Brain microvascular endothelial cell (primary cell): ENCODE data around the gene TBC1D12.

Experiments
- DNase-seq: peaks from one replicate; pipeline ENCODE4 v3.0.0-alpha.2; 2020
- H3K27ac ChIP-seq: fragments of 250-450 bp; sonication (Bioruptor Pico); 2 replicates; pipeline ENCODE4 v1.5.1; 2020; ENCODE audit warnings: mild to moderate bottlenecking, moderate library complexity
- H3K27me3 ChIP-seq: fragments of 250-450 bp; sonication (Bioruptor Pico); replicated peaks from 2 replicates; pipeline ENCODE4 v1.5.1; 2020; ENCODE audit warnings: mild to moderate bottlenecking
- H3K36me3 ChIP-seq: fragments of 250-450 bp; sonication (Bioruptor Pico); replicated peaks from 2 replicates; pipeline ENCODE4 v1.5.1; 2020; ENCODE audit warnings: mild to moderate bottlenecking
- H3K4me3 ChIP-seq: 2 replicates; pipeline ENCODE4 v1.5.1; 2011; ENCODE audit warnings: low read depth, mild to moderate bottlenecking, control low read depth, low read length, moderate library complexity
- in situ Hi-C: cut with HindIII; loops from 2 replicates; pipeline ENCODE4 v1.10.0; 2017; ENCODE audit warnings: low sequenced_read_pairs, low pct_ligation_motif_present
- TF ChIP-seq, protein P1 (sequence below): IDR thresholded peaks from 2 replicates; pipeline ENCODE4 v1.5.1; 2011; ENCODE audit warnings: low read depth, mild to moderate bottlenecking, moderate library complexity, low read length, control low read depth, inconsistent platforms; ENCODE audit errors: missing control alignments

The TBC1D12 gene

DNA sequence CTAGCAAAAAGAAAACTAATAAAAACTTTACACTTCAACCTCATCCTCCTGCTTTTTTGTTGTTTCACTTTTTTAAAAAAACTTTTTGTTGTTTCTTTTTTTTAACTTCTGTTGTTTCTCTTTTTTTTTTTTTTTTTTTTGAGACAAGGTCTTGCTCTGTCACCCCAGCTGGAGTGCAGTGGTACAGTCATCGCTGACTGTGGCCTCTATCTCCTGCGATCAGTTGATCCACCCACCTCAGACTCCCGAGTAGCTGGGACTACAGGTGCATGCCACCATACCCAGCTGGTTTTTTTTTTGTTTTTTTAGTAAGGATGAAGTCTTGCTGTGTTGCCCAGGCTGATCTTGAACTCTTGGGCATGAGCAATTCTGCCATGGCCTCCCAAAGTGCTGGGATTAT, 85.2 kb downstream of the TBC1D12 start:
- Histone ChIP-seq H3K36me3 (no peaks in the 10 kb centered on the region), H3K4me3 (no peak overlapping the region), H3K27ac (no peak overlapping the region), H3K27me3 (no peaks in the 10 kb centered on the region)
- no peak for DNase-seq
- TF ChIP-seq, protein P1, sequence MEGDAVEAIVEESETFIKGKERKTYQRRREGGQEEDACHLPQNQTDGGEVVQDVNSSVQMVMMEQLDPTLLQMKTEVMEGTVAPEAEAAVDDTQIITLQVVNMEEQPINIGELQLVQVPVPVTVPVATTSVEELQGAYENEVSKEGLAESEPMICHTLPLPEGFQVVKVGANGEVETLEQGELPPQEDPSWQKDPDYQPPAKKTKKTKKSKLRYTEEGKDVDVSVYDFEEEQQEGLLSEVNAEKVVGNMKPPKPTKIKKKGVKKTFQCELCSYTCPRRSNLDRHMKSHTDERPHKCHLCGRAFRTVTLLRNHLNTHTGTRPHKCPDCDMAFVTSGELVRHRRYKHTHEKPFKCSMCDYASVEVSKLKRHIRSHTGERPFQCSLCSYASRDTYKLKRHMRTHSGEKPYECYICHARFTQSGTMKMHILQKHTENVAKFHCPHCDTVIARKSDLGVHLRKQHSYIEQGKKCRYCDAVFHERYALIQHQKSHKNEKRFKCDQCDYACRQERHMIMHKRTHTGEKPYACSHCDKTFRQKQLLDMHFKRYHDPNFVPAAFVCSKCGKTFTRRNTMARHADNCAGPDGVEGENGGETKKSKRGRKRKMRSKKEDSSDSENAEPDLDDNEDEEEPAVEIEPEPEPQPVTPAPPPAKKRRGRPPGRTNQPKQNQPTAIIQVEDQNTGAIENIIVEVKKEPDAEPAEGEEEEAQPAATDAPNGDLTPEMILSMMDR = no peak
- in situ Hi-C loops = no loop called here

DNA sequence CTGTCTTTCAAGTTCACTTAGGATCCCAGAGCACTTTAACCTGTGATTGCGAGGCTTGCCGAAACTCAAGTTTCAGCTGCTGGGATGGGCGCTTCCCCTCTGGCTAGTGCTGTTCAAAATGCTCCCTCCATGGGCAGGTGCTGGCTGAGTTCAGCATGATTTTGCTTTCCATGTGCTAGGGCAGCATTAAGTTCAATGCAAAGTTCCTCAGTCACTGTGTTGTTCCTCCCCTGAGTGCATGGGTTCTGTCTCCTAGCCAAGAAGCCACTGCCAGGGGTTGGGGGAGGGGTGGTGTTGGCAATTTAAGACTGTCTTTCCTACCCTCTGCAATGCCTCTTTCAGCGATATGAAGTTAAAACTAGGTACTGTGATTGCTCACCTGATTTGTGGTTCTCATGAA, 86.8 kb downstream of the TBC1D12 start:
- in situ Hi-C loops = no loop called here
- H3K36me3 ChIP-seq = no peaks in the 10 kb centered on the region
- H3K4me3 ChIP-seq = no peak overlapping the region
- no peaks in the 10 kb centered on the region for H3K27me3 ChIP-seq
- TF ChIP-seq, protein P1 = no peak
- no peak overlapping the region for H3K27ac ChIP-seq
- no peak for DNase-seq

DNA sequence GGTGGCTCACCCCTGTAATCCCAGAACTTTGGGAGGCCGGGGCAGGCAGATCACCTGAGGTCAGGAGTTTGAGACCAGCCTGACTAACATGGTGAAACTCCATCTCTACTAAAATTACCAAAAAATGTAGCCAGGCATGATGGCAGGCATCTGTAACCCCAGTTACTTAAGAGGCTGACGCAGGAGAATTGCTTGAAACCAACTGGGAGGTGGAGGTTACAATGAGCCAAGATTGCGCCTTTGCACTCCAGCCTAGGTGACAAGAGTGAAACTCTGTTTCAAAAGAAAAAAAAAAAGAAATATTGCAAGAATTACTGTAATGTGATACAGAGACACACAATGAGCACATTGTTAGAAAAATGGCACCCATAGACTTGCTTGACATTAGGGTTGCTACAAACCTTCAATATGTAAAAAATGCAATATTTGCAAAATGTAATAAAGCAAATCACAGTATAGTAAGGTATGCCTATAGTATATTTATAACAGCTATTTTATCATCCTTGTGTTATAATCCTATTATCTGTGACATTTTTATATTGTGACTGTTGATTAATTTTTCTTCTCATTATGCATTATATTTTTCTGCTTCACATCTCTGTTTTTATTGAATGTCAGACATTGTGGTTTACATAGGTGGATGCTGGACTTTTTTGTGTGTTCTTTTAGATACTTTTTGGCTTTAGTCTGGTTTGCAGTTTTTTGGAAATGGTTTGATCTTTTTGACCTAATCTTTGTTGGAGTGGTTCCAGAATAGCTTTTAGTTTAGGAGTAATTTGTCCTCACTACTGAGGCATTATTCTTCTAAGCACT, 87.8 kb downstream of the TBC1D12 start:
- no peak for DNase-seq
- in situ Hi-C loops = no loop called here
- no peak overlapping the region for H3K27ac ChIP-seq
- no peak overlapping the region for H3K4me3 ChIP-seq
- TF ChIP-seq, protein P1 = no peak
- H3K27me3 ChIP-seq = no peaks in the 10 kb centered on the region
- H3K36me3 ChIP-seq = no peaks in the 10 kb centered on the region

DNA sequence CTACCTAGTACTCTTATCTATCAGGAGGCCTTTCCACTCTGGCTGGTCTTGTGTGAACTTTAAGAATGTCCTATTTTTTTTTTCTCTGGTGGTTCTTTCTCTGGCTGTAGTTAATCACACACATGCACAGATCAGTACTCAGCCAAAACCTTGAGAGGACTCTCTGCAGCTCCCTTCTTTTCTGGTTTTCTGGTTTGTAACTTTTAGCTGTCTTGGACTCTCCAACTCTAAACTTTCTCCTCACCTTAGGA, 88.4 kb downstream of the TBC1D12 start:
- no peak overlapping the region for H3K27ac ChIP-seq
- TF ChIP-seq, protein P1 = no peak
- no peaks in the 10 kb centered on the region for H3K27me3 ChIP-seq
- no peak overlapping the region for H3K4me3 ChIP-seq
- no peak for DNase-seq
- no peaks in the 10 kb centered on the region for H3K36me3 ChIP-seq
- in situ Hi-C loops = no loop called here

DNA sequence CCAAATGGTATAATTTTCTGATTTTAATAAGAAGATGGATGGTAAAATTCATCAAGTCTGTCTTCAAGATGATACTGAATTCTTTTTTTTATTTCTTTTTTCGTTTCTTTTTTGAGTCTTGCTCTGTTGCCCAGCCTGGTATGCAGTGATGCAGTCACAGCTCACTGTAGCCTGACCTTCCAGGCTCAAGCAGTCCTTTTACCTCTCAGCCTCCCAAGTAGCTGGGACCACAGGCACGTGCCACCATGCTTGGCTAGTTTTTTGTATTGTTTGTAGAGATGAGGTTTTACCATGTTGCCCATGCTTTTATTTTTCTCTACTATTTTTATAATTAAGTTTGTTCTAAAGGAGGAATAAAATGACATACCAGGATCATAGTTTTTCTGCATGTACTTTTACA, 91.1 kb downstream of the TBC1D12 start:
- DNase-seq = no peak
- H3K27ac ChIP-seq = no peak overlapping the region
- H3K36me3 ChIP-seq = no peaks in the 10 kb centered on the region
- H3K27me3 ChIP-seq = no peaks in the 10 kb centered on the region
- in situ Hi-C loops = no loop called here
- H3K4me3 ChIP-seq = no peak overlapping the region
- TF ChIP-seq, protein P1 = no peak

DNA sequence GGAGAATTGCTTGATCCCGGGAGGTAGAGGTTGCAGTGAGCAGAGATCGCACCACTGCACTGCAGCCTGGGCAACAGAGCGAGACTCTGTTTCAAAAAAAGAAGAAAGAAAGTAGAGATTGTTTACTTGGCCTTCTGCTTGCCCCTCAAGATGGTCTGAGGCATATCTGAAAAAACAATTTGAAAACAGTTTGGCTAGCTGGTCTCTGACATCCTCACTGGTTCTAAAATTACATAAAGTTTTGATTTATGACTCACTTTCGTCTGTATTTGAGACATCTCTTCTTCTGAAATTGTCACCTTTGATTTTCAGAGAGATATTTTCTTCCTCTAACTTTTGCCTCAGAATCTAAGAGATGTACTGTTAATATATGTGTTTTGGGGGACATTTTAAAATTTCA, 93.7 kb downstream of the TBC1D12 start:
- peak; percentile 40 for DNase-seq
- in situ Hi-C loops = no loop called here
- Histone ChIP-seq H3K27ac (peak overlapping the region; percentile 52), H3K27me3 (no peaks in the 10 kb centered on the region), H3K36me3 (no peaks in the 10 kb centered on the region), H3K4me3 (no peak overlapping the region)
- TF ChIP-seq, protein P1 = no peak
